NCI-H1105 (cell line): ENCODE results near the gene WNK1.
"Not testable (repeated sequence)": the region's sequence is repeated elsewhere in the genome, so short reads cannot be mapped to it uniquely, and the experiment has no call there.

Experiments
- DNase-seq: peaks from one replicate; lab custom pipeline; 2025; lab: John Stamatoyannopoulos, UW

The WNK1 gene

DNA sequence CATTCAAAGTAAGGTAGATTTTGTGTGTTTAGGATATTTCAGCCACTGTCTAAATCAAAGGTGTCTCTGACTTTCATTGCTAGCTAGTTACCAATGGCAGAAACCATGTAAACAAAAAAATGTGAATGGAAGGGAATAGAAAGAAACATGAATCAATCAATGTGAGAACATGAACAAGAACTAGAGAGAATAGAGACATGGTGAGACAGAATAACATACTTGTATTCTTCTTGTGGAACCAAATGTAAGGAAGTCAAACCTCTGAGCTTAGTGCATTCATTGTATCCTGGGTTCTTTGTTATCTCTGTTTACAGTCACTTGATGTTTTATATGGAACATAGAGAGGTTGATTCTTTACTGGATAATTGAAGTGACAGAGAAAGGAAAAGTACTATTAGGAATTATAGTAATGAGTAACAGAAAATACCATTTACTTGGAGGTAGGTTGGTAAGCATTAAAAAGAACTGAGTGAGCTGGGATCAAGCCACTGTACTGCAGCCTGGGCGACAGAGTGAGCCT lies 2.6 kb upstream of the WNK1 start:
- no peak for DNase-seq

DNA sequence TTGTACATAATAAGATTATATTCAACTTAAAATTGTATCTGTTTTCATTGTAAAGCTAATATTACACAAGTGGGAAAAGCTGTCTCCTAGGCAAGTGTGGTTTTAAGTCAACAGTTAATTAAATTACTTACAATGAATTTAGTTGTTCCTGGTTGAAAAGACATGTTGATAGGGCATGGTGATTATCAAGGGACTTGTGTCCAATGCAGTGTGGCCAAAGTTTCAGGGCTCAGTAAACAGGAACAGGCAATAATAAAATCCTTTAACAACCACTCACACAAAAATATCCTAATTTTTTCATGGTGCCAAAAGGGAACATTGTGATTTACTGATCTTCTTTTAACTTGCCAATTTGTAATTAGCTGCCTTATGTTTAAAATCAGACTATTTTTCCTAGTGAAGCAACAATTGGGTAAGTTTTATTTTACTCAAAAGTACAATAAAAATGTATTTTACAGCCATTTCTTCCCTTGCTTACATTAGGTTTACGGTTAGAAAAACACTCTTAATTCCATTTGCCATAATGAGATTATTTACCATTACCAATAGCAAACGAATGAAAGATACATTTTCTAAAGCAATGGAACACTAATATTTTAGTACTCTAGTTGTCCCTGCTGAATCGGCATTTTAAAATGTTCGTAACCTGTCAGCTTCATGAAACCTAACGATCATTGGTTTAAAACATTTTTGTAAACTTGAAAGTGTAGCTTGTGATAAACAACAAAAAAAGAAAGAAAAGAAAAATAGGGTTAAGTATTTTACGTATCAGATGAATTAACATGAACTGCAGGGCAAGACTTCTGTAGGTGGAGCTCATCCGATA lies 1.8 kb upstream of the WNK1 start:
- DNase-seq, result no peak

DNA sequence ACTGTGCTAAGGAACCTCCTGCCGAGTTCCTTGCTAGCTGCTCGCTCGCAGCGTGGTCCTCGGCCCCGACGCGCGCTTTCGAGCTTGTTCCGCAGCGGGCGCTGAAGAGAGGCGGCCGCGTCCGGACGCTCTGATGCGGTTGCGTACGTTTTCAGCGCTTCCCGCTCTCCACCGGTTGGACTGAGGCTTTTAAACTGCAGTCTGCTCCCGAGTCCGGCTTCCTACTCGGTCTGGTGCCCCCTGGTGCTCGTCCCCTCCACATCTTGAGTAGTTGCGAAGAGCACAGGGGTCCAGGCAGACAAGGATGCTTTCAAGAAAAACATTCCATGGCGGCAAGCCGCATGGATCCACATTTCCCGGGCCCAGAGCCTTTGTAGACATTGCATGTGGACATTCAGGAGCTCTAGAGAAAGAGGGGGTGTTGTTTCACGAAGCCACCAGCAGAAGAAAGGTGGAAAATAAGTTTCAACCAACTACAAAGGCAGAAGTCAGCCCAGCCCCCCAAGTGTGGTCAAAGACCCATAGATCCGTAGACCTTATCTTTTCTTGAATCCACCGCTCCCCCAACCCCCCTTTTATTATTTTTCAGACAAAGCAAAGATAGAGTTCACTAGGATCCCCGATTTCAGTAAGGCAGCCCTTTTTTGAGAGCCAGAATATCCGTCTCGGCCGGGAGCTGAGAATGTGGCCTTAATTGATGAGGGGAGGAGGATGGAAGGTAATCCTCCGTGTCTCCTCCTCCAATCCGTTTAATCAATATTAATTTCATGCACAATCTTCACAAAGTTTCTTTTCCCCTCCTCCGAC lies 984 bp upstream of the WNK1 start:
- peak; percentile 97 for DNase-seq

DNA sequence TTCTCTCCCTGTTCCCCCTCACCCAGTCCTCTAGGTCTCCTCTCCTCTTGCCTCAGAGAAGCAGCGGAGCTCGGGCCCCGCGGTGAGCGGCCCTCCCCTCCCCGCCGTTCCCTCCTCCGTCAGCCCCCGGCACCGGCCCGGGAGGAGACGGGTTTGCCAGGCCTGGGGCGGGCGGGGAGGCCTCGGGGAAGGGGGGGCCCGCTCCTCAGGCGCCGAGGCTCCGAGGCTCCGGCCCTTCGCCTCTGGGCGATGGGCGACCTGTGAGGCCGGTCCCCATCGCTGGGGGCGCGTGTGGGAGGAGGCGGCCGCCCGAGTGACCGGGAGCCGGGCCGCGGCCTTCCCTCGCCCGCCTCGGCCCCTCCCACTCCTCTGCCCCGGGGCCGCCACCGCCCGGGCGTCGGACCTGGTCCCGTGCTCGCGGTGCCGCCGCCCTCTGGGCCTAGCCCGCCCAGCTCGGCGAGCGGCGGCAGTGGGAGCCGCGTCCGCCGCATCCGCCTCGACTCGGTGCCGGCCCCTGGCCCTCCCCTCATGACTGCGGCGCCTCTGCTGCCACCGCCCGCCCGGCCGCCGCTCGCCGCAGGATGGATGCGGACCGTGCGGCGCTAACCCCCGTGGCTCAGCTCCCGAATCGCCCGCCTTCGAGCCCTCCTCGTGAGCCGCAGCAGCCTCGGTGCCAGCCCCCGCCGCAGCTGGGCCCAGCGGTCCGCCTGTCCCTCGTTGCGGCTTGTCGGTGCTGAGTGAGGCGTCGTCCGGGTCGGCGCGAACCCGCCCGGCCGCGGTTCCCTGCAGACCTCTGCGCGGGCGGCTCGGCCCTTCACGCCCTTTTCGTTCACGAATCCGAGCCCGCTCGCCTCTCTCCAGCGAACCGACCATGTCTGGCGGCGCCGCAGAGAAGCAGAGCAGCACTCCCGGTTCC lies 574 bp downstream of the WNK1 start:
- DNase-seq, result no peak

DNA sequence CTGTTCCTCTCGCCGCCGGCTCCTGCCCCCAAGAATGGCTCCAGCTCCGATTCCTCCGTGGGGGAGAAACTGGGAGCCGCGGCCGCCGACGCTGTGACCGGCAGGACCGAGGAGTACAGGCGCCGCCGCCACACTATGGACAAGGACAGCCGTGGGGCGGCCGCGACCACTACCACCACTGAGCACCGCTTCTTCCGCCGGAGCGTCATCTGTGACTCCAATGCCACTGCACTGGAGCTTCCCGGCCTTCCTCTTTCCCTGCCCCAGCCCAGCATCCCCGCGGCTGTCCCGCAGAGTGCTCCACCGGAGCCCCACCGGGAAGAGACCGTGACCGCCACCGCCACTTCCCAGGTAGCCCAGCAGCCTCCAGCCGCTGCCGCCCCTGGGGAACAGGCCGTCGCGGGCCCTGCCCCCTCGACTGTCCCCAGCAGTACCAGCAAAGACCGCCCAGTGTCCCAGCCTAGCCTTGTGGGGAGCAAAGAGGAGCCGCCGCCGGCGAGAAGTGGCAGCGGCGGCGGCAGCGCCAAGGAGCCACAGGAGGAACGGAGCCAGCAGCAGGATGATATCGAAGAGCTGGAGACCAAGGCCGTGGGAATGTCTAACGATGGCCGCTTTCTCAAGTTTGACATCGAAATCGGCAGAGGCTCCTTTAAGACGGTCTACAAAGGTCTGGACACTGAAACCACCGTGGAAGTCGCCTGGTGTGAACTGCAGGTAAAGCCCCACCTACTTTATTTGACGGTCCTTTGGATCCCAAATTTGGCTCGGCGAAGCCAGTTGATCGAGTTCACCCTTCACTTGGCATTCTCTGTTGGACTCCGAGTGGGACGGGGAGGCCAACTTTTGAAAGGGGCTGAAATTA lies 1.5 kb downstream of the WNK1 start:
- no peak for DNase-seq

DNA sequence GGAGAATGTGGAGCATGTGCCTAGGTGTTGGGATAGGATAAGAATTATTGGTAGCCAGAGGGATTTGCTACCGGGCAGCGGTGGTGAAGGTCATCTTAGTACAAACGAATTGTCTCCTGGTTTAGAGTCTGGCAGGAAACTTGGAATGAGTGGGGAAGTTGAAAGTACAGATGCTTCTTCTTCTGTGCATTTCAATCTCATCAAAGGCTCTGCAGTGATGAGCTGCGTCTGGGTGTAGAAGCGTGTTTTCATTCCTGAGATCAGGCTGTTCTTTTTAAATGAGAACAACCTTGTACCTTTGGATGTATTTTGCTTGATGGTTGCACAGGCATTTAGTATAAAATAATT lies 2.1 kb downstream of the WNK1 start:
- DNase-seq, result no peak

DNA sequence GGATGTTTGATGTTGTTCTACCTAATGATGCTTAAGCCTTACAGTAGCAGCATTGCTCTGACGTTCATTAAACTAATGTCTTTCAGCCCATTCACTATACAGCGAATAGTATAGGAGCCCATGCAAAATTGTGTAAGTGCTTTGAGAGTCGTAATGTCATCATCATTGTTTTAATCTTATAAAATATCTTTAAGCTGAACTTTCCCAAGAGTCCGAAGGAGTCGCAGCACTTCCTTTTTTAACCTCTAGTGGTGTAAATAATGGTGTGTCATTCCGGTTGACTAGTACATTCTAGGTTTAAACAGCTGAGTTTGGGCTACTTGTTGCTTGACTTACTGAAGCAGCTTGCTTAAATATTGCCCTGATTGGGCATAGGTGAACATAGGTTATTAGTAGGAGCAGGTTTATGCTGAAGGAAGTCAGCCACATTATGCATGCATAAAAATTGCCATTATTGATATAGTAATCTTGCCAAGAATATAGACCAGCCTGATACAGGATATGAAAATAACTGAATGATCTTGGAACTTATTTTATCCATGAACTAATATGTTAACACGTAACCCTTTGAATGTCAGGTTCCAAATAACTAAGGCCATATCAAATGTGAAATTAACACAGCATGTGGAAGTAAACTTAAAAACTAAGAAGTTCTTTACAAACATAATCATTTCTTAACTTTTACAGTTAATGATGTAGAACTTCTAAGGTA lies 2.6 kb downstream of the WNK1 start:
- no peak for DNase-seq

DNA sequence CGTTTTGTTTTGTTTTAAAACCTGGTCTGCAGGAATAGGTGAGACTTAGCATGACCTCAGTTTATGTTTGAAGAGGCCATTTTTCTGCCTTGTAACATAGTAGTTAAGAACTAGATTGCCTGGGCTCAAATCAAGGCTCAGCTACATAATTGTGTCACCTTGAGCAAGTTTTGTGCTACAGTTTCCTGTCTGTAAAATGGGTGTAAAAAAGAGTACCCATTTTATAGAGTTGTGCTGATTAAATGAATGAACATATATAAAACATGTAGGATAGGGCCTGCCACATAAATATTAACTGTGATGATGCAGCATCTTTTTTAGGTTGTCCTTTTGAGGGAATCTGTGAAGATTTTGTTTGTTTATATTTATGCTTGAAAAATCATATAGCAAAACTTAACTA lies 7.2 kb downstream of the WNK1 start:
- no peak for DNase-seq

DNA sequence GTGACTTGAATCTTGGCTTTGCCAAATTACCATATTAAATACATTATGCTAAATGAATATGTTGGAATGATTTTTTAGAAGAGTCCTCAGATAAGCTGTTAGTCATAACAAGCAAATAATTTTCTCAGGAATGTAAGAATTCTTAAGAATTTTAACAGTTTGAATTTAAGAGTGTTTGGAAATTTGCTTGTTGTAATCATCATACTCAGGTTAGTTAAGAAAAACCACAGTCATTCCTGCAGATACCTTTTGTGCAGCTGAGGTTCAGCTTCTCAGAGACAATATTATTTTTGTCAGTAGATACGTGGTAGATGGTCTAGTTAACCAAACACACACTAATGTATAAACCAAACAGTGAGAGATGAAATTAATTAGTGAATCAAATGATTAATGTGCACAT lies 8.9 kb downstream of the WNK1 start:
- DNase-seq, result no peak

DNA sequence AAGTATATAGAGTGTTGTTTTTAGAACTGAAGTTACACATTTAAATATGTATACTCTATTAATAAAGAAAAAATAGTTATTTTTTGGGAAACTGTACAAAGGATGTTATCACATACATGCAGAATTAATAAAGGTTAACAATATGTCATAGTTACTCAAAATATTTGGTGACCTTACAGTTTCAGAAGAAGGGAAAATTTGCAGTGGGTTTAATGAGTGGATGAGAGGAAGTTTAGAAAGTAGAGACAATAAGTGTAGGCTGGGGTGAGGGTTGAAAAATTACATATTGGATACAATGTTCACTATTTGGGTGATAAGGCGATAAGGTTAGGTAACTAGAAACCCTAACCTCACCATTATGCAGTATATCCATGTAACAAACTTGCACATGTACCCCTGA lies 13.5 kb downstream of the WNK1 start:
- DNase-seq, result no peak

DNA sequence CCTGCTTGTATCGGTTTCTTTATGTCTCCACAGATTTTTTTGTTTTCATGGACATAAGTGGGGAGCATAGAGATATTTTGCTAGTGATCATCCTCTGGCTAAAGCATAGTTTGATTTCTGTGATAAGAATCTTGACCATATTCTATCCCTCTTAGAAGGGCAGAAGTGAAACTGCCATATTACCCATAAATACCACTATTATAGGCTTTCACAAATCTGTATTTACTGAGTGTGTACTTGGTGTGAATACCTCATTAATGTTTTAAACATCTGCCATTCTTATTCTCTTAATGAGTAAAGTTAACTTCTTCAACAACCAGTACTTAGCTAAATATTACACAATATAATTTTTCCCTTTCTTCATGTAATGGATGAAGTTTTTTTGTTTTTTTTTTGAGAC lies 16.1 kb downstream of the WNK1 start:
- DNase-seq, result no peak

DNA sequence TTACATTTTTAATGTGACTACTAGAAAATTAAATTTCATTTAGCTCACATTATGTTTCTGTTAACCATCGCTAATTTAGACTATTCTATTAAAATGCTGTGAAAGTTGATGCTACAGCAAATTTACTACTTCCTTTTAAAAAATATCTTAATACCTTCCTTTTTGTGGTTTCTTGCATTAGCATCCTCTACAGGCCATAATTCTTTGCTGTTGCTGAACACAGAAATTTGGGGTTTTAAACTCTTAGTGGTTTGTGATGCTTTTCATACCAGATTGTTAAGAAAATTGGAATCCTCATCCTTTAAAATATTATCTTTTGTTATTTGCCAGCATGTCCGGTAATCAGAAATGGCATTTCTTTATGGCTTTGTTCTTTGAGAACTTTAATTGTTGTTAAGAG lies 18.1 kb downstream of the WNK1 start:
- no peak for DNase-seq

DNA sequence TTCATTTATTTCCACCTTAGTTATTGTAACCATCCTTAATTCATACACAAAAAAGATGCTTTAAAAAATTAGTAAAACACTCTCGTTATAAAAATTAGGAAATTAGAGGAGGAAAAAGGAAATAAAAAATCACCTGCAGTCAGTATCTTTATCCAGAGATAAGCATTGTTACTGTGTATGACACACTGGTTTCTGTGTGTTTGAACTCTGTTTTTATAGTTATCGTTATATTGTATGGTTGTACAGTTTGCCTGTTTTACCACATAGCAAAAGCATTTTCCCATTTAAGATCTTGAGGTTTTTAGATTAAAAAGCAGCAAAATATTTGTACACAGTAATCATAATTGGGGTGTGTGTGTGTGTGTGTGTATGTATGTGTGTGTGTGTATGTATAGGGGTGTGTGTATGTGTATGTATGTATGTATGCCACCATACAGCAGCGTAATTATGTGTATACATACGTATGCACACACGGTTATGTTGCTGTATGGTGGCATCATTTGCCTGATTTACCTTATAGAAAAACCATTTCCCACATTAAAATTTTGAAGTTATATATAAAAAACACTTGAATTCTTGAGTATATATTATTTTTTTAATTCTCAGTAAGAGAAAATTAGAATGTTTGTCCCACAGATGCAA lies 19.8 kb downstream of the WNK1 start:
- DNase-seq, result no peak

DNA sequence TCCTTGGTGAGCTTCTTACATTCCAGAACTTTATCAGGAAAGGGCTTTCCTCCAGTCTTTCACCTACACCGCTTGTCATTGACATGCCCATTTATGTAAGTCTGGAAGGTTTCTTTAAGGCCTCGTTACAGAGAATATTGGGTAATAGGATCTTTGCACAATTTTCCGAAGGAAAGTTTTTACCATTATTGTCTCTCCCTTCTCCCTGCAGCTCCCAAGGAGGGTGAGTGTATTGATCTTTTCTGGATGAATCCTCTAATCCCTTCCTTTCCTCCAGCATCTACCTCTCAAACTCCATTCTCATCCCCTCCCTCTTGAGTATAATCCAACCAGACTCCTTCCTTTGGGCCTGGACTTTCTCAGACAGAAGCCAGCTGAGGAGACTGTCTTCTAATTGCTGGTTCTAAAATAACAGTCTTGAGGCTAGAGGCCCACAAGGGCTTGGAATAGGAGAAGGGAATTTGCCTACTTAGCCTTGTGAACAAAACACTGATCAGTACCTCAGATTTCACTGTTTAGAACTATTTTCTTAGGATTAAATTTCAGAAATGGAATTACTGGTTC lies 21.8 kb downstream of the WNK1 start:
- no peak for DNase-seq

DNA sequence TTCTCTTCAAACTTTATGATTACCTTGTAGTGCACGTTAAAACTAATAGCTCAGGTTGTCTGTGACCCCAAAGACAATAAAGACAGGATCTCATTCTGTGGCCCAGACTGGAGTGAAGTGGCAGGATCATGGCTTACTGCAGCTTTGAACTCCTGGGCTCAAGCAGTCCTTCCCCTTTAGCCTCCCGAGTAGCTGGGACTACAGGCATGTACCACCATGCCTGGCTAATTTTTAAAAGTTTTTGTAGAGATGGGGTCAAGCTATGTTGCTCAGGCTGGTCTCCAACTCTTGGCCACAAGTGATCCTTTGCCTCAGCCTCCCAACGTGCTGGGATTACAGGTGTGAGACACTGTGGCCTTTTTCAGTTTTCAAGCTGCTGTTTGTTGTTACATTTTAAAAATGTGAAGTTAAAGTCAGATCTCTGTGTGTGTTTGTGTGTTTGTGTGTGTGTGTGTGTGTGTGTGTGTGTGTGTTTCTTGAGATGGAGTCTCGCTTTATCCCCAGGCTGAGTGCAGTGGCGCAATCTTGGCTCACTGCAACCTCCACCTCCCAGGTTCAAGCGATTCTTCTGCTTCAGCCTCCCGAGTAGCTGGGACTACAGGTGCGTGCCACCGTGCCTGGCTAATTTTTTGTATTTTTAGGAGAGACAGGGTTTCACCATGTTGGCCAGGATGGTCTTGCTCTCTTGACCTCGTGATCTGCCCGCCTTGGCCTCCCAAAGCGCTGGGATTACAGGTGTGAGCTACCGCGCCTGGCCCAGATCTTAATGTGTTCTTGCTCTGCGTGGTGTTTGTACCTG lies 23.8 kb downstream of the WNK1 start:
- DNase-seq, result not testable (repeated sequence)

DNA sequence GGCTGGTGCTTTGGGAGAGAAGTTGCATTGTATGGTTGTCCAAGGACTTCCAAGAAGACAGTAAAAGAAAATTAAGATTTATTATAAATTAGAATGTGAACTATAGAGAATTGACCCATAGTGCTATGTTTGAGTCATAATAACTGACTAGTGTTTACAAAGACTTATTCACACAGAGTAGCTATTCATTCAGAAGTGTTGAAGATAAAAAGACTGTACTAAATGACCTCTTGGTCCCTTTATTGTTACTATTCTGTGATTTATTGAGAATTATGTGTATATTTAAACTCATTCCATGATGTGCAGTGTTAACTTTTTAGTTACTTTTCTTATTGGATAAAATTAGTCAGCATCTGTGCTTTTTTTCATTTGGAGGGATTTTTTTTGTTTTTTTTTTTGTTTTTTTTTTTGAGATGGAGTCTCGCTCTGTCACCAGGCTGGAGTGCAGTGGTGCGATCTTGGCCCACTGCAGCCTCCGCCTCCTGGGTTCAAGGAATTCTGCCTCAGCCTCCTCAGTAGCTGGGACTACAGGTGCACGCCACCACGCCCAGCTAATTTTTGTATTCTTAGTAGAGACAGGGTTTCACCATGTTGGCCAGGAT lies 24.5 kb downstream of the WNK1 start:
- DNase-seq, result not testable (repeated sequence)

DNA sequence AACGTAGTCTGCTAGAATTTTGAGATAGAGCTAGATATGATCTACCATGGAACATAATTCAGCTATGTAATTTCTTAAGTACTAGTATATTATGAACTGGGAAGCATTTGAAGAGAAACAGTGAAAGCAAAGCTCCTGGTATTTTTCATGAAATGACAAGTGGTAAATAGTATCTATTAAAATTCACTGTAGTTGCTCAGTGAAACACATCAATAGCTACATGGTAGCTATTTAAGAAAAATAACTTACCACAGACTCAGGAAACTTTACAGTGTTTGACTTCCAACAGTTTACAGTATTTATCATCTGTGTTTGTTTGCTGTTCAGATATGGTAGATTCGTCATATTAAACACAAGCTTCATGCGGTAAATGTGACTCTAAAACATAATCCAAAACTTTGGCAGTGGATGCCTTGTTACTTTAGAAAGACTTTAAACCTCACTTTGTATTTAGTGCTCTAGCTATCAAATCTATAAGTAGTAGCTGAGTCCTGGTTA lies 25.2 kb downstream of the WNK1 start:
- DNase-seq, result no peak

DNA sequence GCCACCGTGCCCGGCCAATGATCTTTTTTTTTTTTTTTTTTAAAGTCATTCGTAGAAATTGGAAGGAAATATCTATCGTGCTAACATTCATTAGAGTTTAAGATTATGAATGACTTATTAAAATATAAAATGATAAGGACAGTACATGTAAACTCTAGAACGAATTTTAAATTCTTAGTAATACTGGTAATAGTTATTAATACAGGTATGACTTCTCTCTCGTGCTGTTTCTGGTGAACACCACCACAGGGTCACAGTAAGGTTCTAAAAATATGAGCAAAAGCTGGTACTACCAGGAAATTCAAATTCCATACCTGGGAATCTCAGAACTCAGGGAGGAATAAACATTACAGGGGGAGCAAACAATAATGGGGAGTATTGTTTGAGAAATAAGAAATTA lies 26.2 kb downstream of the WNK1 start:
- no peak for DNase-seq
